Fibroblast of peridontal ligament (primary cell): ENCODE results near the gene CRNKL1.

Source experiments
- DNase-seq: peaks from one replicate; pipeline ENCODE4 v3.0.0-alpha.2; 2010; ENCODE audit errors: extremely low read depth

The CRNKL1 gene

DNA sequence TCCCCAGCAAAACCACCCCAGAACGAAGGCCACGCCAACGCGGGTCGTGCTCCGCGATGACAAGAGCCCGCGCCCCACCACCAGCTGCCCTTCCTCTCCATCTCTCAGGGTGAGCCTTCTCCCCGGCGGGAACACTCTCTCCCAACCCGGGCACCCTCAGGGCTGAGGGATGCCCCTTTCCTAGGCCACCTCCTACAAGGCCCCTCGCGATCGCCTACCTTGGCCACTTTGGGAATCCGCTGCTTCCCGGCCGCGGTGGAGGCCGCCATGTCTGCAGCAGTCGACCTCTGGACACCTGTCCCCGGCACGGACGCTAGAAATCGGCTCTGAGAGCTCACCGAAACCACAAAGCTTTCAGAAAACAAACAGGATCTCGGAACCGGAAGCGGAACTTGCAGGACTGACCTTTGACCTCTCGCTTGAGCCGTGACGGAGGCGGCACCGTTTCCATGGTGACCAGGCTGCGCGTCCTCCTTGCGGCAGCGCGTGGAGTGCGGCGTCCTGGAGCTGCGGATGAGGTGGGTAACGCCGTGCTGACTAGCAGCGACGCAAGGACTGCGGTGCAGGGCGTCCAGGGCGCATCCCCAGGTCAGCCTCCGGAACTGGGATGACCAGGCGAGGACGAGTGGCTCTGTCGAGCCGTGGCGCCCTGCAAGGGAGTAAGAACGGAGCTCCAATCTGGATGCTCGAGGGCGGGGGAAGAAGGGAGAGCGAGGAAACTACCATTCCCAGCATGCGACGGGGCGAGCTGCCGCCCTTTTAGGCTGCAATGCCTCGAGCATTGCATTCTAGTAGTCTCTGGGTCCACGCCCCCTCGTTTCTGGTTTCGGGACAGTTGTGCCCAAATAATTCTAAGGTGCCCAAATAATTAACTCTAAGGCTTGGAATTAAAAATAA lies at the start of gene CRNKL1, which contains the start of gene CFAP61:
Gene CRNKL1, minus strand, starts transcription at position 393 of the 897 bp plus-strand sequence. Its CDS starts 124 bp downstream, at position 269.
Gene CFAP61, plus strand, starts transcription at position 459 of the 897 bp plus-strand sequence. CDS start 4,122 bp downstream, outside the sequence.
- DNase-seq = peak; percentile 95

DNA sequence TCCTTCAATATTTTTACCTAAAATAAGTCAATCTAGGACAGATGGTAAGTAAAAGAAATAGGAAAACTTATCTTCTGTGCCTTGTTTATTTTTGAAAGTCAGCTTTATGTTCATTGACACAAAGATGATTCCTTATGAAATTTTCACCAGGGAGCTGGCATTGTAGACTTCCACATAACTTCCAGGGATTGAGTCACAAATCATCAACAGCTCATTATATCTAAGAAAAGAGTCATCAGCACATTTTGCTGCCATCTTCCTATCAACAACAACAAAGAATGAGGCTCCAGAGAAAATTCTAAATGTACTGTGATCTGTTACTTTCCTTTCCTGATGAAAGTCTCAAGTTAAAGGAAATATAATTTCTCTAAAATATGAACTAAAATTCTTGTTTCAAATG lies 48.6 kb upstream of the CRNKL1 start:
- no peak for DNase-seq

DNA sequence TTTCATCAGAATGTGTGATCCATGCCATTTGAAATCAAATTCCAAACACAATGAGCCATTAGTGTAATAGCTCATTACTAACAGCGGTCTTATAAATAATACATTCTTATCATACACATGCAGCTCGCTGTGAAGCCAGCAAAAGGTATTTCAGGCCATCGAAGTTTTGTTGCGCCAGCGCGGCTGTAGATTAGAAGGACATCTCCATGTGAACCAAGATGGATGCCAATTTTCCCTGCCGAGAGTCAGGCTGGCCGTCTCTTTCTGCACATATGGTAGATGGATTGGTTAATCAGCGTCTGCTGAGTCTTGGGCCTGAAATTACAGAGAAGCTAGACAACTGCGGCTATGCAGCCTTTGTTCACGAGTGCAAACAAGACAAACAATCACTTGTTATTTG lies 44.2 kb upstream of the CRNKL1 start:
- no peak for DNase-seq

DNA sequence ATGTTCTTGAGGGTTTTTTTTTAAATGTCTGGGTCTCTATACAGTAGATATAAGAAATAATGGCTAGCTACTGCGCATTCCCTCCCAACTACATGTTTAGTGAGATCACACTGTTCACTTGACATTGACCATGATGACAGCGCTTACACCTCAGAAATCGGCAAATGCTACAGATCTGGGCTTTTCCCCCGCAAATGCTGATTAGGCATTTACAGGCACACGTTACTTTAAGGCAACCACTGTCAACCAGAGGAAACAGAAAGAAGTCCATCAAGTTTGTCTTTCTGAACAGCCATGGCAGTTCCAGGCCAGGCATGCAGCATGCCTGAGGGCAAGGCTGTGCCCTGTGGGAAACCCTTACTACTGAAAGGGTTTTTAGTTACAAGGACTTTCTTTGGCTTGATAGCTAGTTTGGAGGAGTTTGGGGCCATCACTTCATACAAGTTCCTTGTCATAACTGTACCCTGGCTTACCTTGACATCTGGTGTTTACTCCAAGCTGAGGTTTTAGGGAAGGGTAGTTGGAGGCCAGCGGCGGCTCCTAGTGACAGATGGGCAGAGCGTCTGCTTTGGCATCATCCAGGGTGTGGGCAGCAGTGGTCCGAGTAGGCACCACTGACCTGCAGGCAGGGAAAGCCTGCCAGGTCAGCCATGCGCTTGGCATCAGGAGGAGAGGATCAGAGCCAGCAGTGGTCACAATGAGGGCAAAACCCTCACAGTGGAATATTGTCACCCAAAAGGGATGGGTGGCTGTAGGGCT lies 43.0 kb upstream of the CRNKL1 start:
- no peak for DNase-seq

DNA sequence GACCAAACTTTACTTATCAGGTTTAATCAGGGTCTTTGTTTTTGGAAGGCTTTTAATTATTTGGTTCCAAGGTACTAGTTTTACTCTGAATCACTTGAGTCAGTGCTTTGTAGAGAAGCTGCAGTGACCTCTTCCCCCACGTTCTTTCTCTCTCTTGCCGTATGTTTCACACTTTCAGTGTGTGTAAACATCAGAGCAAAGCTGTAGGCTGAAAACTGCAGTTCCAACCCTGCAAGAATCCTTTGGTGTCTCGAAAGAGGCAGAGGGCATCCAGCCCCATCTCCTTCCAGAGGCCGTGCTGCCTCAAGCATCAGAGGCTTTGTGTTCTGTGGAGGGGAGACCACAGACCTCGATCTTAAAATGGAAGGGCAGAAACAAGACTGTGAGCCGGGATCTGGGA lies 42.1 kb upstream of the CRNKL1 start:
- no peak for DNase-seq

DNA sequence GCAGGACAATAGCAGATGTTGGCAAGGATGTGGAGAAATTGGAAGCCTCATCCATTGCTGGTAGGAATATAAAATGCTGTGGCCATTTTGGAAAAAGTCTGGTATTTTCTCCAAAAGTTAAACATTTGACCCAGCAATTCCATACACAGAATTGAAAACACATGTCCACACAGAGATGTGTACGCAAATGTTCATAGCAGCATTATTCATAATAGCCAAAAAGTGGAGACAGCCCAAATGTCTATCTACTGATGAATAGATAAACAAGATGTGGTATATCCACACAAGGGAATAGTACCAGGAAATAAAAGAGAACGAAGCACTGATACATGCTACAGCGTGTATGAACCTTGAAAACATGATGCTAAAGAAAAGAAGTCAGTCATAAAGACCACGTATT lies 40.6 kb upstream of the CRNKL1 start:
- DNase-seq = peak; percentile 75

DNA sequence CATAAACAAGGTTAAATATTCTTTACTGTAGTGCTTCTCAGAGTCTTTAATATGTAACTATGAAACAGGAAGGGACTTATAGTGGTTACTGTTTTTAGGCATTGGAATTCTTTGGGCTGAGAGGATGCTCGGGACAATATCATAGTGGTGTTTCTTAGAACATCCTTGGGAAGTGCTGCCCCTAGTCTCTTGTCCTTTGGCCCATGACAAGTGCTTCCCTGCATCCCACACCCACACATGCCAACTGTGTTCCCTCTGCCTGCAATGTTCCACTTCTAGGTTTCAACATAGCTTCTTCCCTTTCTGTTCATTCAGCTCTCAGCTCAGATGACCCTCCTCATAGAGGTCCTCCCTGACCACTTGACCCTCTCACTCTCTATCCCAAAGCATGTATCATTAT lies 37.7 kb upstream of the CRNKL1 start:
- DNase-seq = no peak

DNA sequence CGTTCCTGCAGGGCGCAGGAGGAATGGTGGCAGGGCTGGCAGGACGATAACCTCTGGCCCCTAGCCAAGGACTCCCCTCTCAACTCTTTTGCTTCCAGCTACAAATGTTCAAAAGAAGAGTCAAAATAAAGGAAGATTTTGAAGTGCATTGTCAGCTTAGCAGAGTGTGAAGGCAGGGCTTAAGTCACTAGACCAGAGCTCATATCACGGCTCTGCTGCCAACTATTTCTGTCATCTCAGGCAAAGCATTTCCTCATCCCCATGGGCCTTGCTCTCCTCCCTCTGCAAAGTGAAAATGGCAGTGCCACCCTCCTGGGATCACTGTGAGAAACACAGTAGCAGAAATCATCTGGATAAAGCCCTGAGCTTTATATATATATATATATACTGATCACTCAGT lies 36.8 kb upstream of the CRNKL1 start:
- DNase-seq = no peak

DNA sequence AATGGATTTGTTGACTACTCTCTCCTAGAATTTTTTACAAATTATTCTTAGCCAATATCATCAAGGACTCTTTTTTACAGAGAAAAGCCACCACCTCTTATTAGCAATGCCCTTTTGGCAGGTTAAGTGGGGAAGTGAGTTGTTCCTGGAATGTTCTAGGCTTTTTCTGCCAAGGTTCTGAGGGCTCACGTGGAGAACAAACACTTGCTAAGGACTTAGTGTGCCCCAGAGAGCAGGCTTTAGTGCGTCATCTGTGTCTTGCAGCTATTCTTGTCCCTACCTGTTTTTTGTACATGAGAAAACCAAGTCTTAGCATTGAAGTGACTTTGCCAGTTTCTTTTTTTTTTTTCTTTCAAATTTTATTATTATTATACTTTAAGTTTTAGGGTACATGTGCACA lies 33.5 kb upstream of the CRNKL1 start:
- DNase-seq = no peak

DNA sequence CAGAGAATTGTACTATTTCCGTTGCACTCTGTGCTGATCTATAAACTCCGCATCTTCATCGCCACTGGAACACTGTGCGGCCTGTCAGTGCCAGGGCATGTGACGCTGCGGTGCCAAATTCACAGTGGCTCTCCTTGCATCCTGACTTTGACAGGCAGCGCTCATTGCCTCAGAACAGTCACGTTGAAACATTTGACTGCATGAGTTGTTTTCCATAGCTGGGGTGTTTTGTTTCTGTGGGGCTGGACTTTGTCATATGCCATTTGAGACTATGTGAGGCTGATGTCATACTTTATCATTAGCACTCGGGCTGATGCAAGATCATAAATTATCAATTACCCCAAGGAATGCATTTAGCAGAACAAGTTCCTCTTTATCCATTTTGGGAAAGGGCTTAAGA lies 32.8 kb upstream of the CRNKL1 start:
- no peak for DNase-seq

DNA sequence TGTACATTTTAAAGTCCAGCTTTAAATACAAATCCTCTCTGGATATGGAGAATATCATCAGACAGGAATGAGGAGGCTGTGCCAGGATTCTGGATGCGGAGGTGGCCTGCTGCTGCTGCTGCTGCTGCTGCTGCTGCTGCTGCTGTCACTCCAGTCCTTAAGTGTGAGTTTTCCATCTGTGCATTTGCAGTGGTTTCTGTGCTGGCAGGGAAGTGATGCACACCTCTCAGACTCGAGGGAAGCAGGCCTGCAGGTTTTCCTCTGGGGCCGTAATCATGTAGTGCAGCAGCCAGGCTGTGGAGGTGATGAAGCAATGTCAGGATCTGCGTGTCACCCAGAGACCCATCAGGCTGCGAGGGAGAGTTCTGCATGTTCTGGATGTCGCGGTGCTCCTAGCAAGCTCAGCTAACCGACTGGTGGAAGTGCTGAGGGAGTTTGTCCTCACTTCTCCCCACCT lies 32.1 kb upstream of the CRNKL1 start:
- DNase-seq = no peak

DNA sequence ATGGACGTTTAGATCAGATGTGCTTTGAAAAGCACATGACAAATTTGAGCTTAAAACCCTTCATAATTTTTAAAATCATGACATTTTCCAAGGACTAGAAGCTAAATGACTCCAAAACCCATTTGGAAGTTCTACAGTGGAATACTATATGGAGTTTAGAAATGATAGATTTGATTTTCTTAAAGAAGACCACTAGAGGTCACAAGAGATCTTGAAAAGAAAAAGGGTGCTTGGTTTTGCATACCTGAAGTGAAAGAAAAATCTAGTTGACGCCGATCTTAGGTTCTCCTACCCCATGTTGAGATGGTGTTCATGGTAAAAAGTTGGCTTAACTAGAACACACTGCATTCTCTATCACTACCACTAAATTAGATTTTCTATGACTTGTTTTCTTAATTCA lies 31.5 kb upstream of the CRNKL1 start:
- peak; percentile 49 for DNase-seq

DNA sequence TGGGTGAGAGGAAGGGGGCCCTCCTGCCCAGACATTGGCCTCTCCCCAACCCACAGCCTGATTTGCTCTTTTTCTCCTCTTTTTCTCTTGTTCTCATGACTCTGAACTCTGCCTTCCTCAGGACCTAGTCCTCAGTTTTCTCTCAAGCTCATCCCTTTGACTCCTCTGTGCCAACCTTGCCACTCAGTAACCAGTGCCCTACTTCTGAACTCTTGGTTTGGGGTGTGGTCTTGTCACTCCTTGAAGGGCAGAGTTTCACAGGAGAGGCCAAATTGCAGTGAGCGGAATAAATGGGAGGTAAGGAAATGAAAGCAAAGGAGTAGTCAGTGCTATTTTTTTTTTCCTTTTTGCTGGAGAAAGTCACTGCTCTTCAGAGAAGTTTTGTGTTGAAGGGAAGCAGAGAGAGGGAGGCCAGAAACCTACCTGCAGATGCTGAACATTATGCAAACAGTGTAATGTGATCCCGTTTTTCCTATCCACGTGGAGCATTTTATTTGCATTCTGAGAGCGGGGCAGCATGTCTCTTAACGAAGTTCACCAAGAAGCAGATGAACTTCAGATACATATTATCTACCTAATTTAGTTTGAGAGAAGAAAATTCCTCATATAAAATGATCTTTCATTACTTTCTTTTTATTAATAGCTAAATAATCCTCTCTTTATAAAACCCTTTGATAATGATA lies 27.0 kb upstream of the CRNKL1 start:
- no peak for DNase-seq

DNA sequence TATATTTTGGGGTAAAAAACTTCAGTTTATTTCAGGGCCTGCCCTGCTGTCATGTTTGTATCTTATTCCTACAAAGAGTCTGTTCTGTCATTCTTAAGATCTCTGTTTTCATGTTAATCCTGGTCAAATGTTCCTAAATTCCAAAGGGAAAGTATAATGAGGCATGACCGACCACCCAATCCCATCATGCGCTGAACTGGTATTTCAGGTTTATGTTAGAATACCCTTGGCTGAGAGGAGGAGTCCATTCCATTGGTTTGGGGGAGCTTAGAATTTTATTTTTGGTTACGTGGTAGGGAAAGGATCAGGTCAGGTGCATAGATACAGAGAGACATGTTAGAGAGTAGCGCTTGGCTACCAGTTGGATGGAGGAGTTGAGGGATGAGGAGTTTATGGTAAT lies 25.8 kb upstream of the CRNKL1 start:
- DNase-seq = no peak

DNA sequence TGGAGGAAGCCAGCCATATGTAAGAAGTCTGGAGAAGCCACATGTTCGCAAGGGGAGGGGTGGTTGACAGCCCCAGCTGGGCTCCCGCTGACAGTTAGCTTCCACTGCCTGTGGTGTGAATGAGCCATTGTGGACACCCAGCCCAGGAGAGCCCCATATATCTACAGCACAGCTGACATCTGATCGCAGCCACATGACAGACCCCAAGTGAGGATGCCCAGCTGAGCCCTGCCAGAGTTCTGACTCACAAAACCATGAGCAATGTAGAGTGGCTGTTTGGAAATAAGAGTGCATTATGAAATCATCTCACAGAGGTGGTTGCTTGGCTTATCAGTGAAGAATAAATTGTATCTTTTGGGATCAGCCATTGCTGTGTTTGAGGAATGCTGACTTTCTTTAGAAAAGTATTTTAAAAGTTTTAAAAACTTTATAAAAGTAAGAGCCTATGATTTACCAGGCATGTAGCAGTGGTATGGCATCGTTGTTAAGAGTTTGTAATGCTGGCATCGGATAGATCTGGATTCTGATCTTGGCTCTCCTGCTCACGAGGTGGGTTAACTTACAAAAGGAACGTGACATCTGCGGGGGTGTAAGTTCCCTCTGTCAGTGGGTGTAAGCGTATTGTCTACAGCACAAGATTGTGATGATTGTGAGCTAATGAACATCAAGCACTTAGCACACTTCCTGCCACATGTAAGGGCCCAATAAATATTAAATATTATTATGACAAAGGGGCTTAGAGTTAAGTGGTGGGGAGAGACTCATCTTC lies 24.2 kb upstream of the CRNKL1 start:
- DNase-seq = peak; percentile 62

DNA sequence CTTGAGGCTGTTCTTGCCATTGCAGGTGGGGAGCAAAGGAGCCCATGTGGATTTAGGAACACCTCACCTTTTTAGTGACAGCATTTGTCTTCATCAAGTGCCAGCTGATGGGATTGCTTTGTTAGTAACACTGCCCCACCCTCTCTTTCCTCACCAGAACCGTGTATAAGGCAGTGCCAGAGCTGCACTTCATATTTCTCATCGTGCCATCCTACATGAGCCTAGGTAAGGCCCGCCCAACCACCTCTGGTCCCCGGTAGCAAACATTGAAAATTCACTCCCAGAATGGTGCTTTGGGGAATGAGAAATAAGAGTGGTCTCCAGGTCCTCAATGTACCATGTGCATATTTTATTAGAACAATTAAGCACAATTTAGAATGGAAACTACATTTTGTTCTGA lies 22.8 kb upstream of the CRNKL1 start:
- DNase-seq = no peak

DNA sequence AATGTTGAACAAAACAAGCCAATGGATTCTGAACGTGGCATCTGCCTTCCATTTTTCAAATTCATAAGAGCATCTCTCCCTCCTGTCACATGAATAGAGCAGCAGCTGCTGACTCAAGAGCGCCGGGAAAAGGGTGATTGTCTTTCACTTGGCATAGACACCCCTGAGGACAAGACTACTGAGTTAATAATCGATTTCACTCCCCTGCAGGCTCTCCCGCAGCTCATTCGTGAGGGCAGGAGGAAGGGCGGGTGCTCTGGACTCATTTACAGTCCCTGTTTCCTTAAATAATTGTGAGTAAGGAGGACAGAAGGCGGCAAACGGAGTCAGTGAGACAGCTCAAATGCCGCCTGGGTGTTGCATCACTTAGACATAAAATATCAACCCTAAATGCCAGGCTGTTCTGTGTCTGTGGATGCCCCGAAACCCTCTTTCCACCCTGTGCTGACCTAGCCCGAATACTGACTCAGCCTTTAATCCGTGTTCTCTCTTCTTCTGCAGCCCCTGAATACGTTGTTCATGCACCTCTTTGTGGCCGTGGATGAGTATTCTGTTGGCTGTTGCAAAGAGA lies 21.6 kb upstream of the CRNKL1 start:
- no peak for DNase-seq

DNA sequence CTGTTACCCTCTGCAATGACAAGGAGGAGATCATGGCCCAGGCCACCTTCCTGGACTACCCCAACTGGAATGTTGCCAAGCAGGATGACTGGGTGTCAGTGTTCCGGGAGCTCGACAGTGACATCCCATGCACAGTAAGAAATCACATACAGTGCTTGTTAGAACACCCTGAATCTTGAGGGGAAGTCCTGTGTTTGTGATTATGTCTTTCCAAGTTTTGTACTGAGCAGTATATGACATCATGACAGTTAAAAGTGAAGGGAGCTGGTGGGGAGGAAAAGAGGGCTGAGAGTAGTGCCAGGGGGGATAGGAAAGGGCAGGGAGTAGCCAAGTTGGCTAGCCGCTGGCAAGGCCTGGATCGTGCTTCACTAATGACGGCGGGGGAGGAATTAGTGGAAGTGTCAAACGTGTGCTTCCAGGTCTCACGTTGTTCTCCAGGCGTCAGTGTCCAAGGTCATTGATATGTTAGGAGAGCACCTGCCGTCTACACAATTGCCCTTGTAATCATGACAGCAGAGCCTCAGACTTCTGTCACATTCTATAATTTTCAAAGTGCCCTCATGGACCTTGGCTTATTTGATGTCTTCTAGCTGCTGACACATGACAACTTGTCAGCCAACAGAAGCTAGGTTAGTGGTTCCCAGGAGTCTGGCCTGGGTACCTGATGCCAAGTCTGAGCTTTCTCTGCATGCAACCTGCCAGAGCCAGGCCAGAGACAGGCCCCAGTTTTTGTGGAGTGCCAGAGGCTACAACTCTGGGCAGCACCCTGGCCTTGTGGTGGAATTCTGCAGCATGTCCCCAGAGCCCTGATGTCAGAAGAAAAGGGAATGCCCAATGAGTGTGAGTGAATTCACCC lies 18.8 kb upstream of the CRNKL1 start:
- no peak for DNase-seq

DNA sequence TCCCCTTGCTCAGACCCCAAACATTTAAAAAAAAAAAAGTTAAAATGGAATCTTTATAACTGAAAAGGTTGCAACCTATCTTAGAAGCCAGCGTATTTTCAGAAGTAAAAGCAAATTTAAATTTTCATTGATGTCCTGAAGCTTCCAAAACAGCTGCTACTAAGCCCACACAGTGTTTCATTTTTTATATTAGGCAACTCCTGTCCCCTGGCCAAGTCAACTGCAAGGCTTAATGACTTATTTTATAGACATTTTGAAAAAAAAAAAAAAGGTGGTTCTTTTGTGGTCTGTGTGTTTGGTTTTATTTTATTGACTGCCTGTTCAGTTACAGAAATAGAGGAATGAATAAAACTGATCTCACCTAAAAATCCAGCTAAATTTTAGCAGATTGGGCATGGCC lies 13.1 kb upstream of the CRNKL1 start:
- no peak for DNase-seq
